GM19239 (cell line): Measurements from ENCODE around the gene DNAJB13.

Source experiments
- DNase-seq: peaks from one replicate; pipeline ENCODE4 v3.0.0; 2011; ENCODE audit warnings: low spot score; ENCODE audit not compliant: insufficient read length
- FAIRE-seq: peaks from 2 replicates; lab custom pipeline; 2011; peaks lifted over from hg19 to GRCh38; lab: Jason Lieb, UNC

Gene DNAJB13

GRCh38 chr11:73949246-73949645, 1.6 kb upstream of the DNAJB13 start:
- DNase-seq (no peak), FAIRE-seq (no peak)

DNA sequence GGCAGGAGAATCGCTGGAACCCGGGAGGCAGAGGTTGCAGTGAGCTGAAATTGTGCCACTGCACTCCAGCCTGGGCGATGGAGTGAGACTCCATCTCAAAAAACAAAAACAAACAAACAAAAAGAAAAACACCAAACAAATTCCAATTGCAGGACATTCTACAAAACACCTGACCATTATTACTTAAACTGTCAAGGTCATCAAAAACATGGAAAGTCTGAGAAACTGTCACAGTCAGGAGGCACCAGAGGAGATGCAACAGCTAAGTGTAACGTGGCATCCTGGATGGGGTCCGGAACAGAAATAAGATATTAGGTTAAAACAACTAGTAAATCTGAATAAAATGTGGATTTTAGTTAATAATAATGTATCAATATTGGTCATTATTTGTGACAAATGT, 914 bp upstream of the DNAJB13 start:
- FAIRE-seq (no peak), DNase-seq (no peak)

GRCh38 chr11:73951797-73952196, 971 bp downstream of the DNAJB13 start:
- no peak for FAIRE-seq

DNA sequence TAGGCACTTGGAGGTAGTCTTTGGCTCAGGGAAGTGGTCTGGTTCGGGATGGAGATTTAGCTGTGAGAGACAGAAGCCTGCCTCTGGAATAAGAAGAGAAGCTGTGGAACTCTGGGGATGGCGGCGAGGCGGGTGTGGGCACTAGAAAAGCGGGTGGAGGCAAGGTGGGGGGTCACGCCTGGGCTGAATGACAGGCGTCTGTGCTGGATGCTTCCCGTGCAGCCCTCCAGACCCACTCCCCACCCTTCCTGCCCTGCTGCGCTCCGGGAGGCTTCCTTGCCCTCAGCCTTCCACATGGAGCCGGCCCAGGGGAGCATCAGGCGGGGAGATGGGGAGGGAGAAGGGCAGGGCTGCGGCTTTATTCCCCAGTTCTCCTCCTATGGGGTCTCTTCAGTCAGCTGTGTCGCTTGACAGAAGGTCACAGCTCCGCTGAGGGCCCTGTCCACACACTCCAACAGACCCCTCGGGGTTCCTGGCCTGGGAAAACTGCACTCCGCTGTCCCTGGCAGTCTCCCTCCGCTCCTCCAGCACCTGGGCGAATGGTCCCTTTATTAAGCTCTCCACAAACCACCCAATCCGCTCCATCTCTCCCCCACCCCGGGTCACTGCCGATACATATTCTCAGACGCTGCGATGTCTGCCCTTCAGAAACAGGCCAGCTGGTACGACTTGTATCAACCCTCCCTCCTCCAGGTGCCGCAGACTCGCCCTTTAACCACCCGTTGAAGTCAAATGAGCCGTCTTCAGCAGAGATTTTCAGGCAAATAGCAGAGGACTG, 6.2 kb downstream of the DNAJB13 start:
- FAIRE-seq: peak; percentile 83

More at GRCh38 chr11:73951797-73952196, 971 bp downstream of the DNAJB13 start:
- DNase-seq: no peak

DNA sequence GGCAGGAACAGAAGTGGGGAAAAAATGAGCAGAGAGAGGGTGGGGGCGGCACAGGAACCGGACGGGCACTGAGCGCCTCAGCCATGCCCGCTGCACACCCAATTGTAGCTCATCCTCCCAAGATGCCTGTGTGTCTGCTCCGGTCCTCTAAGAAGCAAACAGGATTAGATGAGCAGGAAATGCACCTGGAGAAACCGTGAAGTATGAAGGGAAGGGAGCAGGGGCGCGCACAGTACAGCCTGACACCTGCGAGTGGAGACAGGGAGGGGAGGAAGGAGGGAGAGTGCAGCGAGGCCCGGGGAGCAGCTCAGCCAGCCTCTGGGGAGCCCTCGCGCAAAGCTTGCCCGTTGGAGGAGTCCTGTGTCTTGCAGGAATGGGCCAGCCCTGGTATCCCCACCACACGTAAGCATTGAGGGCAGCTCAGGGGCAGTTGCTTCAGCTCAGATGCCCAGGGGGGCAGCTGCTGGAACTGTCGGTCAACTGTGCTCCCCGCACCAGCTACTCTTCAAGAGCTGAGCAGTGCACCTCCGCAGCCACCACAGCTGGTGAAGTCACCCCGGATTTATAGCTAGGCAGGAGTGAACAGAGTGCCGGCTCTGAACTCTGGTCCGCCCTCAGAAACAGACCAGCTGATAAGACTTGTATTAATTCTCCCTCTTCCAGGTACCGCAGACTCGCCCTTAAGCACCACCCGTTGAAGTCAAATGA, 7.0 kb downstream of the DNAJB13 start:
- FAIRE-seq (no peak), DNase-seq (no peak)

More for the DNA sequence above, 6.2 kb downstream of the DNAJB13 start:
- no peak for DNase-seq

DNA sequence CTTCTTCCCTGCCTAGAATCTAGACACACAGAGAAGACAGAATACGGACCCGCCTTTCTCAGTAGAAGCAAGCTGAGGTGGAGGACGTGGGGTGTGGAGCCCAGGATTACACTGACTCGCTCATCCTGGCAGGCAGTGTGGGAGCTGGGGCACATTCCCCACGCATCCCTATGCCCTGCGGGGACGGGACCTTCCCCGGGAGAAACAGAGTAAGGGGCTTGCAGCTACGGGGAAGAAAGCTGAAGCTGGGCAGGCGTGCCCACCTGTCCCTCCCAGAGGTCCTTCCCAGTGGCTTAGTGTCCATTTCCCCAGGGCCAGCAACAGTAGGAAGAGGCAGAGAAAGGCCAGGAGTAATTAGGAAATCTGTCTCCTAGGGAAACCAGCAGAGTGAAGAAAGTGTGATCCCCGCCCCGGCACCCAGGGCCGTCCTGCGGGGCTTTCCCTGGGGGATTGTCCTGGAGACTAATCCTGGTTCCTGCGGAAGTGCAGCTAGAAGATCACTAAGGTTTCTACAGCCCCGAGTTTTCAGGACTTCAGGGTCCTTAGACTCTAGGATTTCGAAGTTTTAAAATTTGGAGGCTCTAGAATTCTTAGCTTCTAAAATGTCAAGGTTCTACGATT, 7.8 kb downstream of the DNAJB13 start:
- FAIRE-seq: no peak
- no peak for DNase-seq

GRCh38 chr11:73961321-73961720, 10.5 kb downstream of the DNAJB13 start:
- DNase-seq (no peak), FAIRE-seq (no peak)

- no peak for FAIRE-seq
- no peak for DNase-seq
Observed at GRCh38 chr11:73962101-73962705, 11.4 kb downstream of the DNAJB13 start.

DNA sequence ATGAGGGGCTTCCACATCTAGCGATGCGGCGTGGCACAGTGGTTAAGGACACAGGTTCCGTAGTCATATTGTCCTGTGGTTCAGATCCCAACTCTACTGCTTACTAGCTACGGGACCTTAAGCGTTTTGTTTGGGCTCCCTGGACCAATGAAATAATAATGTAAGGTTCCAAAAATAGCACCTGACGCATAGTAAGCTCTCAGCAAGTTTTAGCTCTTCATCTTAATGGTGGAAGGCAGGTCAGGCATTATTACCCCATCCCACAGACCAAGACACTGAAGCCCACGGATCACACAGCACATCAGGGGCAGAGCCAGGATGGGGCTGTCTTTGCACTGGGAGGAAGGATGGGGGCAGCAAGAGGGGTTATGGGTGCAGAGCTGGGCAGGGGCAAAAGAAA, 13.0 kb downstream of the DNAJB13 start:
- no peak for FAIRE-seq
- no peak for DNase-seq

DNA sequence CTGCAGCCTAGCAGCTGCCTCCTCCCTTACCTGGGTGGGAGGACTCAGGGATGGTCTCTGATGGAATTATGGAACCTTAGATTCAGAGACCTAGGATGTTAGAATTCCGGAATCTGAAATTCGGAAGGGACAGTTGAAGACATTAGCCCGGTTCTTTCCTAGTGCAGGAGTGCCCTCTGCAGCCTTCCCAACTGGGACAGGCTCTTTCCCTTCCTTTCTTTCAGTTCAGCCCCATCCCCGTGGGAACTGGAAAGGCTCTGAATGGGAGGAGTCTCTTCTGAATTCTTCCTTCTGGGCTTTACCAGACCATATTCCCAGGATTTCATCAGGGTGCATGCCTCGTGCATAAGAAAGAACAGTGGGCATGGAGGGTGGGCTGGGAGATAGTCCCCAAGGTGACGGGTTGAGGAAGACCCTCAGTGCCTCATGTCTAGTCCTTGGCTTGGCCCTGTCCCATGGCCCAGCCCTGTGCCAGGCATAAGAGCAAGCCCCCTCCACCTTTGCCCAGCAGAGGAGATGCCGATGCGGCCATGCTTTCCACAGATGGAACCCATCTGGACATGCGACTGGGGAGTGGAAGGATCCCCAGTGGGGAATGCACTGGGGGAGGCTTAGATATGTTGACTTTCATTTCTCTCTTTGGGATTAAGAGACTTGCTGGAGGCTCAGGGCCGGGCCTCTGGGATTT, 14.4 kb downstream of the DNAJB13 start:
- DNase-seq (no peak), FAIRE-seq (peak; percentile 33)

DNA sequence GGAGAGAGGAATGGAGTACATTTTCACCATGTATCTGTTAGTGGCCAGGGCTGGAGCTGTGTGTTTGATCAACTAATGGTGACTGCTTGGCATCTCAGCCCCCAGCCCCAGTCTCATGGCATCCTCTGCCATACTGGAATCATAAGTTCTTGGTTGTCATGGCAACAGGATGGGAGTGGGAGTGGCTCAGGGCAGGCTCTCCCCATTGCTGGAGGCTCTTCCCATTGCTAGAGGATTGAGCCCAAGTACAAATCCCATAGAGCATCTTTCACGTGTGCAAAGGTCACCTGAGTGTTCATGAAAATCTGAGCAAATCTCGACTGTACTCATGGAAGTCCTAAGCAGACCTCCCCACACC, 14.9 kb downstream of the DNAJB13 start:
- no peak for FAIRE-seq
- DNase-seq: no peak

- FAIRE-seq: no peak
Observed at GRCh38 chr11:73968356-73968966, 17.6 kb downstream of the DNAJB13 start.

GRCh38 chr11:73969091-73969490, 18.3 kb downstream of the DNAJB13 start:
- FAIRE-seq: no peak
- DNase-seq: no peak

More at GRCh38 chr11:73968356-73968966, 17.6 kb downstream of the DNAJB13 start:
- no peak for DNase-seq

DNA sequence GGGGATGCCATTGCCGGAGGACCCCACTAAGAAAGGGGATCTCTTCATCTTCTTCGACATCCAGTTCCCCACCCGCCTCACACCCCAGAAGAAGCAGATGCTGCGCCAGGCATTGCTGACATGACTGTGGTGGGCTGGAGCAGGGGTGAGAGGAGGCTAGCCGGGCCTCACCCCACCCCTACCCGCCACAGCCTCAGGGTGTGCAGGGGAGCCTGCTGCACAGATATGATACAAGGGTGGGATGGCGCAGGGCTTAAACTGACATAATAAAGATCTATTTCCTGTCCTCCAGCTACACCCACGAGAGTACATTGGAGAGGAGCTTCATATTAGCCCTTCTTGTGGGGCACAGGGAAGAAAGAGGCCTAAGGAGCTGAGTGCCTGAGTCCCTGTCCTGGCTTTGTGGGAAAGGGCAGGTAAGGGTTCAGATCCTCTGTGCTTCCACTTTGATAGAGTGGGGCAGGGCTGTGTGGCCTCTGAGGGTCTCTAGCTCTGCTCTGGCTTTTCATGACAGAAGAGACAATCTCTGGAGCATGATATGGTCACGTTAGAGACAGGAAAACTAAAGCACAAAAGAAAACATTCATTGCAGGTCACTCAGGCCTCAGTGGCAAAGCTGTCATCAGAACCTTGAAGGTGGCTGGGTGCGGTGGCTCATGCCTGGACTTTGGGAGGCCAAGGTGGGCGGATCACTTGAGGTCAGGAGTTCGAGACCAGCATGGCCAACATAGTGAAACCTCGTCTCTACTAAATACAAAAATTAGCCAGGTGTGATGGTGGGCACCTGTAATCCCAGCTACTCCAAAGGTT, 19.4 kb downstream of the DNAJB13 start:
- DNase-seq (no peak), FAIRE-seq (no peak)

- FAIRE-seq (no peak), DNase-seq (no peak)
Observed at GRCh38 chr11:73971175-73971719, 20.4 kb downstream of the DNAJB13 start.

GRCh38 chr11:73972187-73972586, 21.4 kb downstream of the DNAJB13 start:
- DNase-seq (no peak), FAIRE-seq (no peak)

DNA sequence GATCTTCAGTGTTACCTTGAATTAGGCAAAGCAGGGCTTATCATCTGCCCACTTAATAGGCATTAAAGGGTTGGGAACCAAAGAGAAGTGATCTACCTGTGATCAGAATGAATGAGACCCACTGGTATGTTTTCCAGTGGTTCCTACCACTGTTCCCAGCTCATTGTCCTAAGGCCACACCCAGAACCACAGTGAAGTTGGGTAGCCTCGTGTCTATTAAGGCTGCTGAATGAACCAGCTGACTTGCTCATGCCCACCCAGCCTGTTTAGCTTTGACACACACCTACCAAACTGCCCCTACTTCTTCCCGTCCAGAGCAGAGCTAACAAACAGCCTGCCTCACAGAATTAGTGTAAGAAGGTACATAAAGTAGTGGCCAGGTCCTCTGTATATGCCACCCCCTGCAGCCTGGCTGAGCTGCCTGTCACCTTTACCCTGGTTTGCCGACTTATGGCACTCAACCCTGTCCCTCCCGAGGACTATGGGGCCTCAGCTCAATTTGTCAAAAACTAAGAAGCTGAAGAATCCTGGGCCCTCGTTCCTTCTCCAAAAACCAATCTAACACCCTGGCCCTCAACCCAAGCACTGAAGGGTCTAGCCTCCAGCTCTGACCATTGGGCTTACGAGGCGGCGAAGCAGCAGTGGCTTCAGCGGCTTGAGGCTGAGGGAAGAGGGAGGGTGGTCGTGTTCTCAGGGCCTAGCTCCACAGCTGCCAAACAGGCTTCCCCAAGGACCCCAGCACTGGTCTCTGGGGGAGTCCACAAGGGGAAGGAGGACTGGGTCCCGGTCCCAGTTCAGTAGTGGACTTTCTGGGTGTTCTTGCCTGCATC, 22.0 kb downstream of the DNAJB13 start:
- FAIRE-seq (no peak), DNase-seq (no peak)
